Hepatocyte (in vitro differentiated cells): Measurements from ENCODE around the gene ZNF493.

Experiments
- CTCF ChIP-seq: fragments of 200-600 bp; sonication (generic); IDR thresholded peaks from 2 replicates; pipeline ENCODE4 v1.5.1; 2016; ENCODE audit warnings: antibody characterized with exemption, mild to moderate bottlenecking; ENCODE audit not compliant: poor library complexity
- EZH2 ChIP-seq: fragments of 200-600 bp; sonication (generic); IDR thresholded peaks from 2 replicates; pipeline ENCODE4 v1.6.1; 2016; ENCODE audit warnings: antibody characterized with exemption, mild to moderate bottlenecking, borderline replicate concordance
- EZH2phosphoT487 ChIP-seq: fragments of 200-600 bp; sonication (generic); IDR thresholded peaks from one replicate; pipeline ENCODE4 v1.6.1; 2018; ENCODE audit warnings: antibody characterized with exemption, mild to moderate bottlenecking, low read depth, moderate library complexity; ENCODE audit not compliant: unreplicated experiment, severe bottlenecking

DNA sequence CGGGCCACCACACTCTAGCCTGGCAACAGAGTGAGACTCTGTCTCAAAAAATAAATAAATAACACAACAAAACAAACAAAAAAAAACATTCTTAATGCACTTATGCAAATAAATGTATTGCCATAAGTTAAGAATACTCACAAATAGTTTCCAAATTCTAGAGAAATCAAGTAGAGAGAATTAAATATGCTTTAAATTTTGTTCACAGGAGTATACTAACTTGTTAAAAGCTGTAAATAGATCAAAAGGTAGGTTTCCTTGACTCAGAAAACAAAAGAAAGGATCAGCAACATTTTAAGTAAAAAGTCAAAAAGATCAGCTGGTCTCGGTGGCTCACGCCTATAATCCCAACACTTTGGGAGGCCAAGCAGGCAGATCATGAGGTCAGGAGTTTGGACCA is 58.0 kb downstream of the ZNF493 start:
- no peak for TF ChIP-seq EZH2
- TF ChIP-seq CTCF, result no peak
- no peak for TF ChIP-seq EZH2phosphoT487
